GM18498 (cell line): ENCODE measurements around the gene GPN1.
"Not testable (repeated sequence)": the region's sequence is repeated elsewhere in the genome, so short reads cannot be mapped to it uniquely, and the experiment has no call there.

Experiments
- ATAC-seq: cut with Tn5 transposase; IDR thresholded peaks from one replicate; pipeline ENCODE4 v1.9.1; 2021; ENCODE audit warnings: mild to moderate bottlenecking, moderate library complexity; ENCODE audit not compliant: unreplicated experiment

The GPN1 gene

DNA sequence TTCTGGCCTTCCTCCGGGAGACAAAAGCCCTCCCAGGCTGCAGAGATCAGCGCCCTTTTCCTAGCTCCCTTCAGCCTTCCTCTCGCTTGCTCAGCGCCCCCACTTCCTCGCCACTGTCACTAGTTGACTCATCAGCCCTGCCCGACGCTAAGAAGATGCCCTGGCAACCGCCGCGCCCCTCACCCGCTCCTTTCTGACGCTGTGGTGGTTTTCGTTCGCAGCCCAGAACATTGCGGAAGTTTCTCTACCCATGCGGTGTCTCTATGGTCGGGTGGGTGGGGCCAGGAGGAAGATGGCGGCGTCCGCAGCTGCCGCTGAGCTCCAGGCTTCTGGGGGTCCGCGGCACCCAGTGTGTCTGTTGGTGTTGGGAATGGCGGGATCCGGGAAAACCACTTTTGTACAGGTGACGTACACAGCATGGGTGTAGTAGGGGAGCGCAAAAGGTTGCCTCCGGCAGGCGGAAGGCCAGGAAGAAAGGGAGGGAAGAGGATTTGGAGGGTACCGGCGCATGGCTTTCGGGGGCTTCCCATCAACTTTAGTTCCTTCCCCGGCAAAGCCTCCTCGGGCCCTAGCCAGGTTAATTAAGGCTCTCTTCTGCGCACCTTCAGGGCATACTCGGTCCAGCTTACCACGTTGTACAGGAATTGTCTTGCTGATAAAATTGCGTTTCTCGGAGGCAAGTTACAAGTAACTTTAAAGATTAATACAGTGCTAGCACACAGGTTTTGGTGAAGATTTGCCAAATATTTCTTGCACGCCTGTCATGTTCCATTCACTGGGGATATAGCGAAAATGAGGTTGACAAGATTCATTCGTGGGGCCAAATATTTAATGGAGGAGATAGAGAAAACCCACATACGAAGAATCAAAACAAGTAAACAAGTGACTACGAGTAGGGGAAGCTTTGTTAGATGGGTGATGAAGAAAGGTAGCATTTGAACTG is at the start of gene GPN1, which contains the start of gene CCDC121:
Gene GPN1 (plus strand): TSS at position 284 of the 943 bp plus-strand sequence. CDS start 9 bp downstream, at position 293.
Gene CCDC121 (minus strand): TSS at position 246 of the 943 bp plus-strand sequence. CDS start 1,213 bp downstream, outside the sequence.
- ATAC-seq, result peak; percentile 99

DNA sequence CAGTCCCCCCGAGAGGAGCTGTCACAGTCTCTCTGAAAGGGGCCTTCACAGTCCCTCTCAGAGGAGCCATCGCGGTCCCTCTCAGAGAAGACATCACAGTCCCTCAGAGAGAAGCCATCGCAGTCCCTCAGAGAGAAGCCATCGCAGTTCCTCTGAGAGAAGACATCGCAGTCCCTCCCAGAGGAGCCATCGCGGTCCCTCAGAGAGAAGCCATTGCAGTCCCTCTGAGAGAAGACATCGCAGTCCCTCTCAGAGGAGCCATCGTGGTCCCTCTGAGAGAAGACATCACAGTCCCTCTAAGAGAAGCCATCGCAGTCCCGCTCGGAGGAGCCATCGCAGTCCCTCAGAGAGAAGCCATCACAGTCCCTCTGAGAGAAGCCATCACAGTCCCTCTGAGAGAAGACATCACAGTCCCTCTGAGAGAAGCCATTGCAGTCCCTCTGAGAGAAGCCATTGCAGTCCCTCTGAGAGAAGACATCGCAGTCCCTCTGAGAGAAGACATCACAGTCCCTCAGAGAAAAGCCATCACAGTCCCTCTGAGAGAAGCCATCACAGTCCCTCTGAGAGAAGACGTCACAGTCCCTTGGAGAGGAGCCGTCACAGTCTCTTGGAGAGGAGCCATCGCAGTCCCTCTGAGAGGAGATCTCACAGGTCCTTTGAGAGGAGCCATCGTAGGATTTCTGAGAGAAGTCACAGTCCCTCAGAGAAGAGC is 47.3 kb upstream of the GPN1 start:
- no peak for ATAC-seq

DNA sequence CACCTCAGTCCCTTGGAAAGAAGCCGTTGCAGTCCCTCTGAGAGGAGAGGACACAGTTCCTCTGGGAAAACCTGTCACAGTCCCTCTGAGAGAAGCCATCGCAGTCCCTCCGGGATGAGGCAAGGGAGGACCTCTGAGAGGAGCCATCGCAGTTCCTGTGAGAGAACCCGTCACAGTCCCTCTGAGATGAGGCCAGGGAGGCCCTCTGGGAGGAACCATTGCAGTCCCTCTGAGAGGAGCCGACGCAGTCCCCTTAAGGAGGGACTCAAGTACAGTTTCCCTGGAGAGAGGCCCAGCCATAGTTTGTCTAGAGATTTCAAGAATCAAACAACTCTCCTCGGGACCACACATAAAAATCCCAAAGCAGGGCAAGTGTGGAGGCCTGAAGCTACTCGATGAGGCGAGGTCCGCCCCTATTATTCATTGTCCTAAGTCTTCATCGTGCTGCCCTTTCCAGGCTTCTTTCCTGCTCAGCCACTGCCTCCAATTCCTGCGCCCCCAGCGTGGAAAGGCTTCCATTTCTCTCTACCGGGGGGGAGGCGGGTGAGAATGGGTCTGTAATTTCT is 46.6 kb upstream of the GPN1 start:
- ATAC-seq, result no peak

DNA sequence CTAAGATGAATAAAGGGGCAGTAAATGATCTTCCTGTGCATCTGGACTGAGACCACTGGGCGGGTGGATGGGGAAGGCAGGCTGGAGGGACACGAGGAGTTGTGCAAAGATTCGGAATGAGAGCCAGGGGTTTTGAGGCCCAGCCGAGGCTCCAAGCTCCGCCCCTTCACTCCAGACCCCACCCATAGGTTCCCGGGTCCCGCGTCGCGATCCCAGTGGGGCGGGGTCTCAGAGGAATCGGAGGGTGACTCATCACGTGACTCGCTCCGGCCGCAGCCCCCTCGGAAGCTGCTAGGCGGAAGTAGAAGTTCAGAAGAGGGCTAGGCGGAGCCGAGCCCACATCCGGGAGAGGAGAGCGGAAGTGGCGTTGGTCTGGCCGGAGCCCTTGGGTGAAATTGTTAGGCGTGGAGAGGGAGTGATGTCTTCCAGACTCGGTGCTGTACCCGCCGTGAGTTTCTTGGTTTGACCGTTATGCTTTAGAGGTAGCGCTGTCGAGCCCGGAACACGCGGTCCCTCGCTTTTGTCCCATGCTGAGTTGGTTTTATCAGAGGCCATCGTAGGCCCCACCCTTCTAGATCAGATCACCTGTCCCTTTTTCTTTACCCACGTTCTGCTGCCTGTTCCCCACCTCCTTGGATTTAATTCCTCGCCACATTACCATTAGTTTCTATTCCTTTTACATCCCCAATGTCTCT is 46.0 kb upstream of the GPN1 start, which contains the start of gene ZNF512:
Gene ZNF512 (plus strand): TSS at position 348 of the 695 bp plus-strand sequence. CDS start 71 bp downstream, at position 419.
- peak; percentile 93 for ATAC-seq

DNA sequence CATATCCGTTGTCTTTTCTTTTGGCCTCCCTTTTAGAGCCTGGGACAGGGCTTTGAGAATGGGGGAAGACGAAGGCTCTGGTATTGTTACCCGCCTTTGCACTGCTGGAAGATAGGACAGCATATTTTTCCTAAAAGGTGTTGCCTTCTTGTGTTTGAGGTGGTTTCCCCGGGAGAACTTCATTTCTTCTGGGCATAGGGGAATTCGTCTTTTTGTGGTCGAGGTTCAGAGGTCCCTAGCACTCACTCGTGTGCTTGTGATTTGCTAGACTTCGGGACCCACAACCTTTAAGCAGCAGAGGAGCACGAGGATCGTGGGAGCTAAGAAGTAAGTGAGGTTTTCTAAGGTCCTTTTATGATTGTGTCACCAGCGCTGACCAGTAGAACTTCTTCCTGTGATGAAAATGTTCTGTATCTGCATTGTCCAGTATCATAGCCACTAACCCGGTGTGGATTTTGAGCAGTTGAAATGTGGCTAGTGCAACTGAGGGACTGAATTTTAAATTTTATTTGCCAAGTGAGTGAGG is 45.4 kb upstream of the GPN1 start:
- ATAC-seq, result peak; percentile 6

DNA sequence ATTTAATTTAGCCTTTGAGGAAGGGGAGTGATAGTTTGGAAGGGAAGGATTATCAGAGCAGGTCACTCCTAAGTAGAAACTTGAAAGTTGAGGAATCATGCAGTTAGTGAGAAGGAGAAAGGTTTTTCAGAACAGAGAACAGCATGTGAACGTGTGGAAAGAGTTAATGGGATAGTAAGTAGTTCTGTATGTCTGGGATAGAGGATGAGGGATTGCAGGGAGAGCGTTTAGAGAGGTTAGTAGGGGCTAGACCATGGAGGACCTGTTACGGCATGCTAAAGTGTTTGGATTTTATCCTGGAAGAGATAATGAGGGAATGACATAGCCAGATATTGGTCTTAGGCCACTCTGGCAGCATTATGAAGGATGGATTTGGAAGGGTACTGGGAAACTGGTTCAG is 44.3 kb upstream of the GPN1 start:
- no peak for ATAC-seq

DNA sequence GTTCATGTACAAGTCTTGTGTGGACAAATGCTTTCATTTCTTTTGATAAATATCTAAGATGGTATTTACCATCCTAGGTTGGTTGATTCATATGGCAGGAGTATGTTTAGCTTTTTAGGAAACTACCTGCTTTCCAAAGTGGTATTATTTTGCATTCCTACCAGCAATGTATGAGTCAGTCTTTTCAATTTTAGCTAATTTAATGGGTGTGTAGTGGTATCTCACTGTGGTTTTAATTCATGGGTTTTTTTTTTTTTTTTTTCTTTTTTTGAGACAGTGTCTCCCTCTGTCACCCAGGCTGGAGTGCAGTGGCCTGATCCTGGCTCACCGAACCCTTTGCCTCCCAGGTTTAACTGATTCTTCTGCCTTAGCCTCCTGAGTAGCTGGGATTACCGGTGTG is 41.8 kb upstream of the GPN1 start:
- ATAC-seq, result no peak

DNA sequence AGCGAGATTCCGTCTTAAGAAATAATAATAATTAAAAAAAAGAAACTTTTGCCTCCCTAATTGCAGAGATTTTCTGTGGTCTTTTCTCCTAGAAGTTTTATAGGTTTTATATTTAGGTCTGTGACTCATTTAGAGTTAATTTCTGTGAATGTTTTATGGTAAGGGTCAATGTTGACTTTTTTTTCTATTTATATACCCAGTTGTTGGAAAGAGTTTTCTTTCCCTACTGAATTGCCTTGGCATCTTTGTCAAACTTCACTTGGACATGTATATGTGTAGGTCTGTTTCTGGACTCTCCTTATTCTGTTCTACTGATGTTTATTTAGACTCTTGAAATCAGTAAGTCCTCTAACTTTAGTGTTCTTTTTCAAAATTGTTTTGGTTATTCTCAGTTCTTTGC is 40.5 kb upstream of the GPN1 start:
- ATAC-seq, result no peak

DNA sequence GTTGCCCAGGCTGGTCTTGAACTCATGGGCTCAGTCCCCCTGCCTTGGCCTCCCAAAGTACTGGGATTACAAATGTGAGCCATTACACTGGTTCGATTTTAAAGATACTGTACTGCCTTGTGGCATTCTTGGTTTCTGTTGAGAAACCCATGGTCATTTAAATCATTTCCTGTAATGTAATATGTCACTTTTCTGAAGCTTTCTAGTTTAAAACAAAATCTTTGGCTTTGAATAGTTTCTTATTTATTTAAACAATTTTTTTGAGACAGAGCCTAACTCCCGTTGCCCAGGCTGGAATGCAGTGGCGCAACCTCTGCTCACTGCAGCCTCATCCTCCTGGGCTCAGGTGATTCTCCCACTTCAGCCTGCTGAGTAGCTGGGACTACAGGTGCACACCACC is 37.1 kb upstream of the GPN1 start:
- no peak for ATAC-seq

DNA sequence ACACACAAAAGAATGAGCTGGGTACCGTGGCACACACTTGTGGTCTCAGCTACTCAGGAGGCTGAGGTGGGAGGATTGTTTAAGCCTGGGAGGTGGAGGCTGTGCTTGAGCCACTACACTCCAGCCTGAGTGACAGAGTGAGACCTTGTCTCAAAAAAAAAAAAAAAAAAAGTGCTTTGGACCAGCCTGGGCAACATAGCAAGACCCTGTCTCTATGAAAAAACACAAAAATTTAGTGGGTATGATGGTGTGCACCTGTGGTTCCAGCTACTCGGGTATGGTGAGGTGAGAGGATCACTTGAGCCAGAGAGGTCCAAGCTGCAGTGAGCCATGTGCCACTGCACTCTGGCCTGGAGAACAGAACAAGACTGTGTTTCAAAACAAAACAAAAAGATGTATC is 35.6 kb upstream of the GPN1 start:
- ATAC-seq, result no peak

DNA sequence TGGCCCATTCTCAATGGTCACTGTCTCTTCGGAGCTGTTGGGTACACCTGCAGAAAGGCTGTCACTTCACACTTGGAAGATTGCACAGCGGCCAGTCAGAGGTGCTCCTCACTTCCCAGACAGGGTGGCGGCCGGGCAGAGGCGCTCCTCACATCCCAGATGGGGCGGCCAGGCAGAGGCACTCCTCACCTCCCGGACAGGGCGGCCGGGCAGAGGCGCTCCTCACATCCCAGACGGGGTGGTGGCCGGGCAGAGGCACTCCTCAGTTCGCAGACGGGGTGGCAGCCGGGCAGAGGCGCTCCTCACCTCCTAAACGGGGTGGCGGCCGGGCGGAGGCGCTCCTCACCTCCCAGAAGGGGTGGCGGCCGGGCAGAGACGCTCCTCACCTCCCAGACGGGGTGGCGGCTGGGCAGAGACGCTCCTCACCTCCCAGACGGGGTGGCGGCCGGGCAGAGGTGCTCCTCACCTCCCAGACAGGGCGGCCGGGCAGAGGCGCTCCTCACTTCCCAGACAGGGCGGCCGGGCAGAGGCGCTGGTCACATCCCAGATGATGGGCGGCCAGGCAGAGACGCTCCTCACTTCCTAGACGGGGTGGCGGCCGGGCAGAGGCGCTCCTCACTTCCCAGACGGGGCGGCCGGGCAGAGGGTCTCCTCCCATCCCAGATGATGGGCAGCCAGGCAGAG is 34.7 kb upstream of the GPN1 start:
- not testable (repeated sequence) for ATAC-seq

DNA sequence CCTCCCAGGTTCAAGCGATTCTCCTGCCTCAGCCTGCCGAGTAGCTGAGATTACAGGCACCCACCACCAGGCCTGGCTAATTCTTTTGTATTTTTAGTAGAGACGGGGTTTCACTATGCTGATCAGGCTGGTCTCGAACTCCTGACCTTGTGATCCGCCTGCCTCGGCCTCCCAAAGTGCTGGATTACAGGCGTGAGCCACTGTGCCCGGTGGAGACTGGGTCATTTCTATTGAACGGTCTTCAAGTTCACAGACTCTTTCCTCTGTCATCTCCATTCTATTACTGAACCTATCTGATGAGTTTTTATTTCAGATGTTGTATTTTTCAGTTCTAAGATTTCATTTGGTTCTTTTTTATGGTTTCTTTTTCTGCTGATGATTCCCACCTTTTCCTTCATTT is 33.4 kb upstream of the GPN1 start:
- ATAC-seq, result not testable (repeated sequence)

DNA sequence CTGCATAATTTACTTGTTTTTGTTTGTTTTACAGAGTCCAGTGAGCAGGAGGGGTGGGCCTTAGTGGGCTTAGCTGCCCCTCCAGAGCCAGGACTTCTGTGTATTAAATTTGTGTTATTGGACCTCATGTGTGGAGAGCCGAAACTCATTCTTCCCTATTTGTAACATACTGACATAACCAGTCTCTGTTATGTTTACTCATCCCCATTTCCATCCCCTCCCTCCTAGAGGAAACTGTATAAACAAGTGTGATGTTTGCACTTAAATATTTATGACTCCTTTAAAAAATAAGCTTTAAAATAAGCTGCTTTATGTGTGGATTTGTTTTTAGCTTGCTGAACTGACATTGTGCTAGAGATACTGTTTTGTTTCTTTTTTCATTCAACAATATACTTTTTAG is 32.2 kb upstream of the GPN1 start:
- no peak for ATAC-seq

DNA sequence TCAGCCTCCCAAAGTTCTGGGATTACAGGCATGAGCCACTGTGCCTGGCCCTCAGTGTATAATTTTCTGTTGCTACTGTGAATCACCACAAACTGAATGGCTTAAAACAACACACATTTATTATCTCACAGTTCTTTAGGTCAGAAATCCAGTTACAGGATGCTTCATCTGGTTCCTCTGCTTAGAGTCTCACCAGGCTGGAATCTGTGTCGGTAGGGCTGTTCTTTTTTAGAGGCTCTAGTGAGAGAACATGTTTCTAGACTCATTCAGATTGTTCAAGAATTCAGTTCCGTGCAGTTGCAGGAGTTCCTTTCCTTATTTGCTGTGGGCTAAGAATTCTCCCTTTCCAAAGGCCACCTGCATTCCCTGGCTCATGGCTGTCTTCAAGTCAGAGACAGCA is 22.2 kb upstream of the GPN1 start:
- no peak for ATAC-seq

DNA sequence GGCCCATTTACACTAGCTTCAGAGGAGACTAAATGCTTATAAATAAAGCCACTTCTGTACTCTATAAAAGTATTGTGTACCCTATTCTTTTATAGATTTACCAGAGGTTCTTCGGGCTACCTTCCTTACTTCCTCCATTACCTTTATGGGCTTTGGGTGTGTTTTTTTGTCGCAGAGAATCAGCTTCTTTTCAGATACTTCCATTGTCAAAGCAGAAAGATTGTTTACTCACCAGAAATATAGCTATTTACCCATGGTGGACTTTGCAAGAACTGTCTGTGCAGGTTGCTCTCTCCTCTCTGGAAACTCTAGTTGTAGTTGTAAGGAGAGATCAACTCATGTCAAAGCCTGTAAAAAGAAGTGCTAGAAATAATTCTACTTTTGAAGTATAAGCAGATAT is 14.9 kb upstream of the GPN1 start:
- no peak for ATAC-seq

DNA sequence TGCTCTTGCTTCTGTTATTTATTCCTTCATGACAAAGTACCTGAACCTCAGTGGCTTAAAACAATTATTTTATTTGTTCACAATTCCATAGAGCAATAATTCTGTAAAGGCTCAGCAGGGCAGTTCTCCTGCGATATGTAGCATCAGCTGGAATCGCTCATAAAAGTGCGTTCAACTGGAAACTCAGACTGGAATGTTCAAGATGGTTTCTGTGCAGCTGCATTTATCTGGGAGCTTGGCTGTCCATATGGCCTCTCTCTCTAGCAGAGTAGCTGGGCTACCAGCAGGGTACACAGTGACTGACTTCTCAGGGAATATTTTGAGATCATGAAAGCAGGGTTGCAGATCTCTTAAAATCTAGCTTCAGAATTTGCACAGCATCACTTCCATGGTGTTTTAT is 13.5 kb upstream of the GPN1 start:
- no peak for ATAC-seq

DNA sequence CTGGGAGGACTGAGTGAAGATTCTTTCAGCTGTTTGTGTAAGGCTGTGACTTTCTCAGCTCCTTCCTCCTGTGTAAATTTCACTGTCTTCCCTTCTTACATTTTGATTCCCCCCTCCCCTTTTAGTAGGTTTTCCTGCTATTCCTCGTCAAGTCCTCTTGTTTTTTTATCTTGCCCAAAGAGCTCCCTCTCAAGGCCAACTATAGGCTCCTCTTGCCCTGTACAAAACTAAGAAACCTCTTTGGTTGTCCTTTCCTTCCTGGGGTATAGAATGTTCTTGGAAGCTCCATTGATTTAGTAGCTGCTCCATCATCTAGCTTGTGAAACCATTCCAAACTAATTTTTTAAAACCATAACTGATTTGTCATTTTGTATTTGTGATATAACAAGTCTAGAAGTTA is 7.3 kb upstream of the GPN1 start:
- ATAC-seq, result no peak

DNA sequence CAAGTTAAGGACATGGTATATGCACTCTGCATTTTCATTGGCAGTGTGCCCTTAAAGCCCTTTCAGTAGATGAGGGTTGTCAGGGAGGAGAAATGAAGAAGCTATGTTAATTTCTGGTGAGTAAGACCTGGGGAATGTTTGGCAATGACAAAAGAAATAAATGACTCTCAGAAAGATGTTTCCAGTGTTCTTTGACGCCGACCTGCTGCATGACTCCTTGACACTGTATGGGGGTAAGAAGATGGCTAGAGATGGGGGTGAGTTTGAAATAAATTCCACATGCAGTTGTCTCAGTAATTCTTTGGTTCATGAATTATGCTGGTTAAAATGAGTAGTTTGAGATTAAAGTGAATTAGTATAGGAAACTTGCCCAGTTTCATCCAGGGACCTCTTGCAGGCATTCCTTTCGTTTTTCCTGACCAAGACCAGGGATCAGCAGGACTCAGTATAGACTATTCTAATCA is 5.9 kb upstream of the GPN1 start:
- no peak for ATAC-seq

DNA sequence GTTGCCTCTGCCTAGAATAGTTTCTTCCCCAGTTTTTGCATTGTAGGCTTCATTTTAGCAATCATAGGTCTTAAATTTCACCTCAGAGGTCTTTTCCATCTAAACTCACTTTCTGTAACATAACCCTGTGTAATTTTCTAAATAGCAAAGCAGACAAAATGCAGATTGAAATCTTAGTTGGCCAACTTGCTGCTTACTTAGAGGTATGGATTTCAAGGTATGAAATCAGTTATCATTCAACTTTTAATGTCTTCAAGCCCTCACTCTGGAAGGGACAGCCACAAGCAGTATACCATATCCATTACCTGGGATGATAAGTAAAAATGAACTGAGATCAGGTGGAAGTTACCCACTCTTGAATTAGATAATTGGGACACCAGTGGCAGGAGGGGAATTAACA is 3.9 kb upstream of the GPN1 start:
- no peak for ATAC-seq

DNA sequence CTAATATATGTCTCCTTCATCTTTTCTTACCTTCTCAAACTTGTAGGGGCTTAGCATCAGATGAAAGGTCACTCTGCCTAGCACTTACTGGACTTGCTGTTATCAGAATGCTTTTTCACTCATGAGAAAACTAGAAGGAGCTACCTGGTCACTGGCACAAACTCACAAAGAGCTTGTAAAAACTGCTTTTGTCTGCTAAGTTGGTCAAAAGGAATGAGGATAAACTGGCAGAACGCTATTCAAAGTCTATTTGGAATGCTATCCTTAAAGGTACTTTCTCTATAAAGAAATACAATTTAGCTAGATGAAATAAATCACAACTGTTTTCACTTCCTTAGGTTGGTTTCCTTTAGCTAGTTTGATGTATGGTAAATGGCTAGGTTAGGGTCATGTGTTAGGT is 2.5 kb upstream of the GPN1 start:
- not testable (repeated sequence) for ATAC-seq
